H1 (cell line): Measurements from ENCODE around the gene ALG14. TPM values are rescaled to one million over a fixed set of nuclear protein-coding genes. Genes with fewer than 3 reads are reported as not detected.

Experiments used
- CTCF ChIA-PET: fragments of 300-600 bp; sonication (Branson Sonifier 250); formaldehyde crosslinking; loops from one replicate; lab custom pipeline; 2021; ENCODE audit not compliant: partially characterized antibody; lab: Charles Lee
- POLR2A ChIA-PET: fragments of 300-600 bp; sonication (Branson Sonifier 250); formaldehyde crosslinking; loops from one replicate; lab custom pipeline; 2021; ENCODE audit warnings: inconsistent platforms; ENCODE audit not compliant: partially characterized antibody; lab: Charles Lee
- DNase-seq, 2 experiments: peaks; one replicate each; pipeline versions ENCODE4 v3.0.0 to v3.0.0-alpha.2; 2010 to 2022; ENCODE audit warnings: low spot score in 2 of 2, low read depth in 1 of 2, mixed read lengths in 1 of 2
- FAIRE-seq: peaks from 2 replicates; lab custom pipeline; 2011; peaks lifted over from hg19 to GRCh38; lab: Jason Lieb, UNC
- H2AFZ ChIP-seq: 2 replicates; pipeline ENCODE4 v1.8.1; 2012; ENCODE audit warnings: low read length, inconsistent platforms
- H2AK5ac ChIP-seq: 2 replicates; pipeline ENCODE4 v1.6.1; 2013; ENCODE audit warnings: low read depth, low read length
- H2BK120ac ChIP-seq: replicated peaks from 2 replicates; pipeline ENCODE3; 2013; ENCODE audit warnings: low read depth, low read length, inconsistent platforms
- H2BK12ac ChIP-seq: 2 replicates; pipeline ENCODE4 v1.6.1; 2013; ENCODE audit warnings: low read depth, low read length
- H2BK15ac ChIP-seq: 2 replicates; pipeline ENCODE4 v1.6.1; 2013; ENCODE audit warnings: low read length
- H2BK20ac ChIP-seq: 2 replicates; pipeline ENCODE4 v1.6.1; 2013; ENCODE audit warnings: low read length
- H2BK5ac ChIP-seq: 2 replicates; pipeline ENCODE4 v1.6.1; 2013; ENCODE audit warnings: low read depth, low read length
- H3K14ac ChIP-seq: 2 replicates; pipeline ENCODE4 v1.6.1; 2013; ENCODE audit warnings: inconsistent platforms; ENCODE audit not compliant: insufficient read length
- H3K18ac ChIP-seq: 2 replicates; pipeline ENCODE4 v1.6.1; 2013; ENCODE audit warnings: low read length; ENCODE audit errors: extremely low read depth
- H3K23ac ChIP-seq: 2 replicates; pipeline ENCODE4 v1.6.1; 2013; ENCODE audit warnings: inconsistent platforms; ENCODE audit not compliant: insufficient read length
- H3K23me2 ChIP-seq: 2 replicates; pipeline ENCODE4 v1.6.1; 2013; ENCODE audit warnings: low read depth, low read length
- H3K27ac ChIP-seq: 2 replicates; pipeline ENCODE4 v1.6.1; 2011; ENCODE audit warnings: low read depth, low read length, inconsistent platforms
- H3K27me3 ChIP-seq, 4 experiments: replicated peaks in 1 of 4; 1 replicate in 1 of 4; 2 replicates in 3 of 4; pipeline versions ENCODE4 v1.6.1 to v1.8.1; 2011 to 2013; ENCODE audit warnings: low read length in 3 of 4, mild to moderate bottlenecking in 3 of 4, inconsistent platforms in 2 of 4, mixed read lengths in 2 of 4, moderate library complexity in 1 of 4; ENCODE audit not compliant: control insufficient read depth in 3 of 4, insufficient read depth in 3 of 4; ENCODE audit errors: extremely low read depth in 1 of 4
- H3K36me3 ChIP-seq, 4 experiments: 2 replicates each; pipeline versions ENCODE4 v1.6.1 to v1.8.1; 2011 to 2013; ENCODE audit warnings: mild to moderate bottlenecking in 4 of 4, low read length in 3 of 4, moderate library complexity in 2 of 4, control low read depth in 1 of 4, inconsistent platforms in 1 of 4; ENCODE audit not compliant: insufficient read depth in 4 of 4, control insufficient read depth in 2 of 4
- H3K4ac ChIP-seq: replicated peaks from 2 replicates; pipeline ENCODE3; 2013; ENCODE audit warnings: low read length, low read depth, mixed read lengths, inconsistent platforms; ENCODE audit not compliant: insufficient read length
- H3K4me1 ChIP-seq, 4 experiments: replicated peaks in 1 of 4; 1 replicate in 1 of 4; 2 replicates in 3 of 4; pipeline versions ENCODE4 v1.6.1 to v1.8.1; 2011 to 2013; ENCODE audit warnings: low read length in 3 of 4, inconsistent platforms in 2 of 4, mixed read lengths in 1 of 4; ENCODE audit not compliant: insufficient read depth in 4 of 4, control insufficient read depth in 3 of 4
- H3K4me2 ChIP-seq, 2 experiments: 2 replicates each; pipeline versions ENCODE4 v1.6.1 to v1.8.1; 2011 to 2013; ENCODE audit warnings: low read depth in 2 of 2, low read length in 2 of 2, control low read depth in 1 of 2, inconsistent platforms in 1 of 2, mild to moderate bottlenecking in 1 of 2; ENCODE audit not compliant: insufficient read depth in 1 of 2
- H3K4me3 ChIP-seq, 4 experiments: fragments of 200-600, 300-600 bp in 1 of 4; sonication (generic), shearing (Covaris generic), sonication (Bioruptor Twin) in 1 of 4; 2 replicates each; pipeline versions ENCODE4 v1.5.1 to v1.8.1; 2011 to 2016; ENCODE audit warnings: low read length in 4 of 4, low read depth in 3 of 4, control low read depth in 2 of 4, inconsistent platforms in 2 of 4, mild to moderate bottlenecking in 2 of 4, mixed read lengths in 1 of 4, moderate library complexity in 1 of 4; ENCODE audit not compliant: insufficient read depth in 2 of 4; ENCODE audit errors: extremely low read depth in 1 of 4
- H3K56ac ChIP-seq: replicated peaks from 2 replicates; pipeline ENCODE3; 2013; ENCODE audit warnings: low read depth, mild to moderate bottlenecking, mixed read lengths, low read length, inconsistent platforms; ENCODE audit not compliant: insufficient read length
- H3K79me1 ChIP-seq: 2 replicates; pipeline ENCODE4 v1.6.1; 2013; ENCODE audit warnings: low read depth, low read length, control low read depth
- H3K79me2 ChIP-seq, 2 experiments: 2 replicates each; pipeline versions ENCODE4 v1.6.1 to v1.8.1; 2012 to 2013; ENCODE audit warnings: low read length in 2 of 2, mild to moderate bottlenecking in 2 of 2, inconsistent platforms in 1 of 2; ENCODE audit not compliant: insufficient read depth in 2 of 2, control insufficient read depth in 1 of 2
- H3K9ac ChIP-seq, 4 experiments: replicated peaks in 1 of 4; 1 replicate in 1 of 4; 2 replicates in 3 of 4; pipeline versions ENCODE4 v1.6.1 to v1.8.1; 2011 to 2013; ENCODE audit warnings: low read depth in 3 of 4, low read length in 3 of 4, control low read depth in 2 of 4, mild to moderate bottlenecking in 2 of 4, moderate library complexity in 2 of 4, inconsistent platforms in 1 of 4; ENCODE audit errors: extremely low read depth in 1 of 4
- H3K9me3 ChIP-seq, 2 experiments: 2 replicates each; pipeline versions ENCODE4 v1.6.1 to v1.8.1; 2012 to 2013; ENCODE audit warnings: mild to moderate bottlenecking in 2 of 2, moderate library complexity in 2 of 2, control low read depth in 1 of 2, inconsistent platforms in 1 of 2, low read depth in 1 of 2, low read length in 1 of 2, mixed read lengths in 1 of 2; ENCODE audit not compliant: insufficient read depth in 2 of 2
- H4K20me1 ChIP-seq, 2 experiments: replicated peaks in 1 of 2; 2 replicates each; pipeline versions ENCODE3 to v1.8.1; 2011 to 2013; ENCODE audit warnings: inconsistent platforms in 2 of 2, low read length in 2 of 2, mild to moderate bottlenecking in 1 of 2; ENCODE audit not compliant: insufficient read depth in 2 of 2, control insufficient read depth in 1 of 2
- H4K5ac ChIP-seq: 2 replicates; pipeline ENCODE4 v1.6.1; 2013; ENCODE audit warnings: low read length, low read depth, mixed read lengths, inconsistent platforms; ENCODE audit not compliant: insufficient read length
- H4K8ac ChIP-seq: 2 replicates; pipeline ENCODE4 v1.8.0; 2013; ENCODE audit warnings: mild to moderate bottlenecking, moderate library complexity, low read length, inconsistent platforms; ENCODE audit not compliant: insufficient read depth; ENCODE audit errors: extremely low read depth
- H4K91ac ChIP-seq: replicated peaks from 2 replicates; pipeline ENCODE3; 2013; ENCODE audit warnings: low read length, mixed read lengths, inconsistent platforms; ENCODE audit not compliant: insufficient read length
- BACH1 ChIP-seq: IDR thresholded peaks from 2 replicates; pipeline ENCODE4 v1.6.1; 2012; ENCODE audit warnings: low read length, improper control_type of control experiment
- CHD2 ChIP-seq: IDR thresholded peaks from 2 replicates; pipeline ENCODE4 v1.6.1; 2012; ENCODE audit warnings: low read length, improper control_type of control experiment
- E2F6 ChIP-seq: IDR thresholded peaks from 2 replicates; pipeline ENCODE4 v1.6.1; 2012; ENCODE audit warnings: inconsistent platforms
- FOSL1 ChIP-seq: IDR thresholded peaks from 2 replicates; pipeline ENCODE4 v1.6.1; 2011; ENCODE audit warnings: mild to moderate bottlenecking, low read depth, low read length, moderate library complexity; ENCODE audit not compliant: insufficient read depth
- HDAC2 ChIP-seq, 2 experiments: fragments of 300-600 bp in 1 of 2; sonication (generic) in 1 of 2; IDR thresholded peaks; 2 replicates each; pipeline ENCODE4 v1.6.1; 2011 to 2012; ENCODE audit warnings: low read depth in 2 of 2, low read length in 2 of 2, mild to moderate bottlenecking in 2 of 2, moderate library complexity in 2 of 2, borderline replicate concordance in 1 of 2, inconsistent platforms in 1 of 2
- HDAC6 ChIP-seq: IDR thresholded peaks from one replicate; pipeline ENCODE4 v1.7.1; 2012; ENCODE audit warnings: low read depth, mild to moderate bottlenecking, inconsistent platforms, low read length, moderate library complexity
- MAFK ChIP-seq: IDR thresholded peaks from 2 replicates; pipeline ENCODE4 v1.6.1; 2012; ENCODE audit warnings: low read depth, mild to moderate bottlenecking, improper control_type of control experiment, low read length
- NRF1 ChIP-seq: IDR thresholded peaks from 2 replicates; pipeline ENCODE4 v1.6.1; 2011; ENCODE audit warnings: mild to moderate bottlenecking, low read depth, low read length, improper control_type of control experiment
- POU5F1 ChIP-seq: IDR thresholded peaks from 2 replicates; pipeline ENCODE4 v1.6.1; 2011; ENCODE audit warnings: low read depth, mild to moderate bottlenecking, low read length, moderate library complexity
- RAD21 ChIP-seq, 2 experiments: IDR thresholded peaks in 1 of 2; conservative IDR thresholded peaks in 1 of 2; 2 replicates each; pipeline ENCODE4 v1.6.1; 2011; ENCODE audit warnings: low read depth in 2 of 2, low read length in 2 of 2, improper control_type of control experiment in 1 of 2, inconsistent platforms in 1 of 2, mild to moderate bottlenecking in 1 of 2, moderate library complexity in 1 of 2
- RXRA ChIP-seq: IDR thresholded peaks from 2 replicates; pipeline ENCODE4 v1.6.1; 2011; ENCODE audit warnings: low read depth, mild to moderate bottlenecking, low read length, moderate library complexity; ENCODE audit not compliant: insufficient read depth
- TAF7 ChIP-seq: optimal IDR thresholded peaks from 2 replicates; pipeline ENCODE3; 2011; ENCODE audit warnings: low read depth, mild to moderate bottlenecking, inconsistent platforms, low read length, moderate library complexity, borderline replicate concordance
- WGBS, 2 experiments: shearing (Covaris generic) in 1 of 2; methylation state at CpG; one replicate each; pipeline versions ENCODE4 v1.1.6 to v1.1.7; 2013 to 2015; ENCODE audit warnings: low lambda C conversion rate in 2 of 2, mixed read lengths in 2 of 2, inconsistent platforms in 1 of 2, low coverage in 1 of 2, missing lambda C conversion rate in 1 of 2; ENCODE audit not compliant: insufficient replicate concordance in 2 of 2, insufficient coverage in 1 of 2, insufficient read length in 1 of 2; ENCODE audit errors: extremely low coverage in 1 of 2, missing lambda C conversion rate in 1 of 2; 5-methylcytosine and 5-hydroxymethylcytosine counted together
- polyA plus RNA-seq, 7 experiments: library from polyadenylated mRNA; depleted of rRNA in 3 of 7; stranded (reverse) in 5 of 7; unstranded in 2 of 7; fragments of >200 nt in 5 of 7; fragments of 200-250 nt in 2 of 7; gene quantifications; 1 replicate in 5 of 7; 2 replicates in 1 of 7; 4 replicates in 1 of 7; pipeline versions ENCODE4 v1.2.1 to v1.2.3, GENCODE V29; 2011 to 2013; ENCODE audit warnings: missing spikeins in 2 of 7, mixed read lengths in 2 of 7
- total RNA-seq: library from RNA; stranded (reverse); fragmentation: NEBNext Ultra II Directional; extraction: Animal tissue kit (Norgen Biotek cat#: 25700); gene quantifications from 2 replicates; pipeline ENCODE4 v1.2.1, GENCODE V29; 2021

ALG14 gene
- total and polyA plus RNA-seq, 2 of the 8 experiments (the other 6 are each of a cell fraction or from before 2014, with no cell fraction given) = 0.95 to 1.3 TPM

GRCh38 chr1:94979131-94979530 lies 93.6 kb downstream of the ALG14 start:
- FAIRE-seq = no peak
- Histone ChIP-seq H3K4me3 (no peak overlapping the region), H4K20me1 (no peaks in the 10 kb centered on the region), H2BK12ac (no peak overlapping the region), H3K4ac (no peak overlapping the region), H3K4me2 (no peak overlapping the region), H3K9ac (no peak overlapping the region), H3K23me2 (no peaks in the 10 kb centered on the region), H3K27ac (no peak overlapping the region), H2BK5ac (no peak overlapping the region), H2BK120ac (no peak overlapping the region), H4K91ac (no peak overlapping the region), H2AK5ac (no peak overlapping the region), H4K8ac (no peak overlapping the region), H3K27me3 (no peaks in the 10 kb centered on the region), H3K18ac (no peak overlapping the region), H3K36me3 (no peaks in the 10 kb centered on the region), H3K79me1 (no peaks in the 10 kb centered on the region), H3K9me3 (no peaks in the 10 kb centered on the region), H2BK20ac (no peak overlapping the region), H3K56ac (no peak overlapping the region), H3K79me2 (no peaks in the 10 kb centered on the region), H3K23ac (no peak overlapping the region), H2BK15ac (no peak overlapping the region), H3K4me1 (no peaks in the 10 kb centered on the region), H3K14ac (no peak overlapping the region), H2AFZ (no peak overlapping the region), H4K5ac (no peak overlapping the region)
- POLR2A ChIA-PET = interaction anchor here (0.6 kb wide), 1 partner anchor 9 kb away, joined by 3 read pairs; no protein-coding TSS in a partner anchor
- TF ChIP-seq RAD21 (IDR thresholded peaks at IDR 0.05 in 1 of 2, conservative IDR thresholded peaks at IDR 0.05 in 1 of 2; ENCODE audit: low read depth in 2 of 2, low read length in 2 of 2) (no peak), RXRA (no peak), MAFK (no peak), E2F6 (no peak), HDAC2 (IDR thresholded peaks at IDR 0.05; ENCODE audit: borderline replicate concordance in 1 of 2, low read depth in 2 of 2, low read length in 2 of 2) (no peak), CHD2 (no peak), TAF7 (no peak), POU5F1 (no peak), BACH1 (no peak), HDAC6 (no peak), NRF1 (no peak), FOSL1 (no peak)
- CTCF ChIA-PET = interaction anchor here (1.4 to 2.1 kb wide), 2 partner anchors 64 to 125 kb away, joined by 5 to 8 read pairs; no protein-coding TSS in a partner anchor
- WGBS, 2 experiments = 93% methylated on average over 2 of the region's 5 CpGs; no CpG with 5 or more reads in 1 of the 2 experiments
- DNase-seq = no peak
